Fibroblast of the aortic adventitia (primary cell): ENCODE data around the gene NCKAP5L. TPM values are rescaled to one million over a fixed set of nuclear protein-coding genes. Genes with fewer than 3 reads are reported as not detected.

Source experiments
- DNase-seq: peaks from one replicate; pipeline ENCODE4 v3.0.0-alpha.2; 2010; ENCODE audit warnings: low read depth
- H3K4me3 ChIP-seq: 2 replicates; pipeline ENCODE4 v1.5.1; 2011; ENCODE audit warnings: low read depth, mild to moderate bottlenecking, control low read depth, low read length, moderate library complexity
- CTCF ChIP-seq: IDR thresholded peaks from 2 replicates; pipeline ENCODE4 v1.5.1; 2011; ENCODE audit warnings: mild to moderate bottlenecking, low read length, control low read depth, inconsistent platforms; ENCODE audit not compliant: insufficient read depth
- total RNA-seq: library from RNA; depleted of rRNA; stranded (reverse); fragments of >200 nt; gene quantifications from 2 replicates; pipeline ENCODE4 v1.2.3, GENCODE V29; 2012; ENCODE audit warnings: low replicate concordance

The NCKAP5L gene
- total RNA-seq, 1 donor: 27.9 TPM

GRCh38 chr12:49798248-49798647 lies 30.0 kb downstream of the NCKAP5L start:
- no peak for DNase-seq
- H3K4me3 ChIP-seq: no peak overlapping the region
- TF ChIP-seq CTCF: no peak

- no peak for DNase-seq
- TF ChIP-seq CTCF: no peak
- H3K4me3 ChIP-seq: no peak overlapping the region
Observed at GRCh38 chr12:49797449-49797776, 30.8 kb downstream of the NCKAP5L start.

GRCh38 chr12:49796606-49797448 lies 31.4 kb downstream of the NCKAP5L start:
- no peak for DNase-seq

GRCh38 chr12:49796155-49796554 lies 32.1 kb downstream of the NCKAP5L start:
- no peak for TF ChIP-seq CTCF
- no peak for DNase-seq
- H3K4me3 ChIP-seq: no peak overlapping the region

More at GRCh38 chr12:49796606-49797448, 31.4 kb downstream of the NCKAP5L start:
- H3K4me3 ChIP-seq: no peak overlapping the region
- TF ChIP-seq CTCF: no peak

GRCh38 chr12:49795654-49796105 lies 32.5 kb downstream of the NCKAP5L start:
- no peak overlapping the region for H3K4me3 ChIP-seq
- TF ChIP-seq CTCF: no peak
- DNase-seq: no peak

- TF ChIP-seq CTCF: no peak
- no peak for DNase-seq
- H3K4me3 ChIP-seq: no peak overlapping the region
Observed at GRCh38 chr12:49794811-49795653, 33.2 kb downstream of the NCKAP5L start.
